Retinal pigment epithelial cell (primary cell): ENCODE results near the gene PIM3.

Experiments
- DNase-seq: peaks from one replicate; pipeline ENCODE4 v3.0.0-alpha.2; 2010; ENCODE audit warnings: low read depth
- H3K4me3 ChIP-seq: 2 replicates; pipeline ENCODE4 v1.5.1; 2011; ENCODE audit warnings: mild to moderate bottlenecking, low read length, control low read depth, moderate library complexity
- CTCF ChIP-seq: conservative IDR thresholded peaks from 2 replicates; pipeline ENCODE4 v1.5.1; 2011; ENCODE audit warnings: low read depth, low read length, control low read depth, inconsistent platforms

PIM3 gene

GRCh38 chr22:49928555-49929210, 31.9 kb upstream of the PIM3 start:
- H3K4me3 ChIP-seq = no peak overlapping the region
- no peak for TF ChIP-seq CTCF
- no peak for DNase-seq

- no peak for DNase-seq
- peak; percentile 46 for TF ChIP-seq CTCF
- H3K4me3 ChIP-seq = no peak overlapping the region
Measured at GRCh38 chr22:49929211-49929979, 31.2 kb upstream of the PIM3 start.

GRCh38 chr22:49929994-49930575, 30.5 kb upstream of the PIM3 start:
- DNase-seq = no peak
- no peak overlapping the region for H3K4me3 ChIP-seq
- no peak for TF ChIP-seq CTCF

- no peak for DNase-seq
- H3K4me3 ChIP-seq = no peak overlapping the region
- peak; percentile 75 for TF ChIP-seq CTCF
Measured at GRCh38 chr22:49930596-49931412, 29.8 kb upstream of the PIM3 start.

GRCh38 chr22:49933236-49934159, 27.1 kb upstream of the PIM3 start:
- no peak overlapping the region for H3K4me3 ChIP-seq
- DNase-seq = no peak
- TF ChIP-seq CTCF = no peak
